Measurements from ENCODE around the gene CCDC9B.

CCDC9B gene

GRCh38 chr15:40306371-40306770 is 34.4 kb downstream of the CCDC9B start:
- DNase-seq (ENCODE audit: insufficient read length, low spot score) (no peak), FAIRE-seq (no peak)
- no peak for TF ChIP-seq CTCF (IDR thresholded peaks at IDR 0.05; ENCODE audit: insufficient read depth, missing control alignments)

GRCh38 chr15:40305281-40305680 is 35.5 kb downstream of the CCDC9B start:
- FAIRE-seq: no peak
- no peak for TF ChIP-seq CTCF (IDR thresholded peaks at IDR 0.05; ENCODE audit: insufficient read depth, missing control alignments)
- DNase-seq (ENCODE audit: insufficient read length, low spot score): no peak

- DNase-seq (ENCODE audit: insufficient read length, low spot score): no peak
- no peak for TF ChIP-seq CTCF (IDR thresholded peaks at IDR 0.05; ENCODE audit: insufficient read depth, missing control alignments)
- FAIRE-seq: no peak
These were observed 37.2 kb downstream of the CCDC9B start for GRCh38 chr15:40303576-40303975.

- FAIRE-seq: no peak
- no peak for TF ChIP-seq CTCF (IDR thresholded peaks at IDR 0.05; ENCODE audit: insufficient read depth, missing control alignments)
- no peak for DNase-seq (ENCODE audit: insufficient read length, low spot score)
These were observed 37.8 kb downstream of the CCDC9B start for GRCh38 chr15:40302981-40303380.

- FAIRE-seq: no peak
- DNase-seq (ENCODE audit: insufficient read length, low spot score): no peak
- TF ChIP-seq CTCF (IDR thresholded peaks at IDR 0.05; ENCODE audit: insufficient read depth, missing control alignments): no peak
These were observed 38.4 kb downstream of the CCDC9B start for GRCh38 chr15:40302288-40302886.

- no peak for FAIRE-seq
- TF ChIP-seq CTCF (IDR thresholded peaks at IDR 0.05; ENCODE audit: insufficient read depth, missing control alignments): no peak
- no peak for DNase-seq (ENCODE audit: insufficient read length, low spot score)
These were observed 39.1 kb downstream of the CCDC9B start for GRCh38 chr15:40301467-40302179.

- no peak for TF ChIP-seq CTCF (IDR thresholded peaks at IDR 0.05; ENCODE audit: insufficient read depth, missing control alignments)
- FAIRE-seq: no peak
- DNase-seq (ENCODE audit: insufficient read length, low spot score): no peak
These were observed 40.0 kb downstream of the CCDC9B start for GRCh38 chr15:40300771-40301170.

Measured in D721Med (cell line).